Renal cortical epithelial cell (primary cell): ENCODE measurements around the gene UMODL1. TPM values are rescaled to one million over a fixed set of nuclear protein-coding genes. Genes with fewer than 3 reads are reported as not detected.
A peak's percentile ranks its signal among the peaks of the same experiment; 100 is the strongest.
"Not testable (repeated sequence)": the region's sequence is repeated elsewhere in the genome, so short reads cannot be mapped to it uniquely, and the experiment has no call there.

Experiments
- DNase-seq: peaks from one replicate; pipeline ENCODE4 v3.0.0-alpha.2; 2011; ENCODE audit warnings: low read depth
- total RNA-seq: library from RNA; depleted of rRNA; stranded (reverse); fragments of >200 nt; gene quantifications from 2 replicates; pipeline ENCODE4 v1.2.3, GENCODE V29; 2014

Gene UMODL1
- total RNA-seq, 1 donor from 2014 or later: not detected

GRCh38 chr21:42112857-42113256 is 41.7 kb downstream of the UMODL1 start:
- no peak for DNase-seq

DNA sequence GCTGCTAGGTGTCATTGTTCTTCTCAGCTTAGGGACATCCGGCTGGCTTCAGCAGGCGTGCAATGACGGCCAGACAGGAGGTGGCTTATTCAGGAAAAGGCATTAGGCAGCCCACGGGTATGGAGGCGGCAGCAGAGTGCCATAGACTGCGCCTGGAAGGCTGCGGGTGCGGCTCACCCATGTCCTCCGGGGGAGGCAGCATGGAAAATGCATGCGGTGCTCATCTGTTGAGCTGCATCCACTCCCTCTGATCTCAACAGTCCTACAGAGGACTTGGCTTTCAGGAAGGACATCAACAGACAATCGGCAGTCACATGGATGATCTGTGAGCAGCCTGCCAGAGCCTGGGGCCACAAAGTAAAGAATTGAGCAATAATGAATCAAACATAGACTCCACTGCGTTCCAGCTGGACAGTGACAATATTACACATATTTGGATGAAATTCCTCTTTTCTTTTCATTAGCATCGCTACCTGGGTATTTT is 42.9 kb downstream of the UMODL1 start:
- DNase-seq: no peak

DNA sequence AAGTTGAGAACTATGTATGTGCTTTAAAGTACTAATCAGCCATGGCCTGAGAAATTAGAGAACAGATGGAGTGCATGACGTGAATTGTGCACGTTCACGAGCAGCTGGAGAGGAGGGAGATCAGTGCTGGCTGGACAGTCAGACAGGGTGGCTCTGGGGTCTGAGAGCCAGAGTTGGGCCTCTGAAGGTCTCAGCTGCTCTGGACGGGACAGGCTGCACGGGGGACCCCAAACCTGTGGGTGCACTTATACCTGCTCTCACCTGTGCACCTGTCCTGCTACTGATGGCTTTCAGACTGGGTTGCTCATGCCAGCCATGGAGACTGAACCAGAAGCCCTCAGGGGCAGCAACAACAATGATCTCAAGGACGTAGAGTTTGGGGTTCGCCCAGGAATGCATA is 43.5 kb downstream of the UMODL1 start:
- DNase-seq: no peak

GRCh38 chr21:42115136-42115683 is 44.1 kb downstream of the UMODL1 start:
- DNase-seq: no peak

DNA sequence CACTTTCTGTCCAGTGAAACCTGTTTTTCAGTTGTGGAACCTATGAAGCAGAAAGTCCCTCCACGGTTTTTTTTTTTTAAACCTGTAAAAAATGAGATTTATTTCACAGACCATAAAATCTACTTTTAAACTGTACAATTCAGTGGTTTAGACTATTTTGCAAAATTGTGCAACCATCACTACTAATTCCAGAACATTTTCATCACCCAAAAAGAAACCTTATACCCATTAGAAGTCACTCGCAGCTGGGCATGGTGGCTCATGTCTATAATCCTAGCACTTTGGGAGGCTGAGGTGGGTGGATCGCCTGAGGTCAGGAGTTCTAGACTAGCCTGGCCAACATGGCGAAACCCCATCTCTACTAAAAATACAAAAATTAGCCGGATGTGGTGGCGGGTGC is 45.4 kb downstream of the UMODL1 start:
- not testable (repeated sequence) for DNase-seq

DNA sequence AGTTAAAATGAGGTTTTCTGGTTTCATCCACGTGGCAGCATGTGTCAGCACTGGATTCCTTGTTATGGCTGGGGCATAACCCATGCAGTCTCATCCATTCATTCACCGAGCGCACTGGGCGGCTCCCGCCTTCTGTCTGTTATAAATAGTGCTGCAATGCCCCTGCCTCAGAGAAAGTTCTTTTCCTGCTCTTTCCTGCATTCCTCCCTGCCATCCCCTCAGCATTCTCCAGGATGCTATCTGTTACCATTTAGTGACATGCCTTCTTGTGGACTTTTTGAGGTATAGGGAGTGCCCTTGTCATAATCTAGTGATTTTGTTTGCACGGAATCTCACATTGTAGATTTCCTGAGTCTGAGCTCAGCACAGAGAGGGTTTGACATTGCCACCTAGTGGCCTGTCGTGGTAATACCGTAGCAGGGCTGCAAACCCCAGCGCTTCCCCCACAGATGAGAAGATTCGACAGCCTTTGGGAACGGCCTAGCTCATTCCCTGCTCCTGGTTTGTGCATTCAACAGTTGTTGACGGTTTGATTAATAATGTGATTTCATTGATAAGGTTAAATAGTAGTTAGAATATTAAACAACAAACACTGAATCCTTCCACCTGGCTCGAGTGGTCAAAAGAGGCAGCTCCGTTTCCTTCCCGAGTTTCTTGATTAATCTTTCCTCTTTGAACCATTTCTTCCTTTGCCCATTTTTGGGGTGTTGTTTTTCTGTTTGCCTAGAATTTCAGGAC is 46.3 kb downstream of the UMODL1 start:
- DNase-seq: peak; percentile 61

GRCh38 chr21:42117967-42118780 is 47.1 kb downstream of the UMODL1 start:
- no peak for DNase-seq

DNA sequence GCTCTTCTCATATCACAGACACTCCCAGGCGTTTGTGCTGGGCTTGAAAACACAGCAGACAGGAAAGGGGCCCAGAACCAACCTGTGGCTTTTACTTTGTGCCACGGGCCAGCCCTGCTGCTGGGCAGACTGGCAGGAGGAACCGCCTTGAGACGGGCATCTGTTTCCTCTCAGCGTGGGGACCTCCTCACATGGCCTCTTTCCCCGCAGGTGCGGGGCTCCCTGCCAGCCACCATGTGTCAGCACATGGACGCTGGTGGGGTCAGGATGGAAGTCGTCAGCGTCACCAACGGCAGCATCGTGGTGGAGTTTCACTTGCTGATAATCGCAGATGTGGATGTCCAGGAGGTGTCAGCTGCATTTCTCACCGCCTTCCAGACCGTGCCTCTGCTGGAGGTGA is 47.8 kb downstream of the UMODL1 start:
- no peak for DNase-seq

GRCh38 chr21:42120101-42120902 is 49.2 kb downstream of the UMODL1 start:
- DNase-seq: peak; percentile 58

GRCh38 chr21:42120903-42121535 is 49.9 kb downstream of the UMODL1 start:
- no peak for DNase-seq

DNA sequence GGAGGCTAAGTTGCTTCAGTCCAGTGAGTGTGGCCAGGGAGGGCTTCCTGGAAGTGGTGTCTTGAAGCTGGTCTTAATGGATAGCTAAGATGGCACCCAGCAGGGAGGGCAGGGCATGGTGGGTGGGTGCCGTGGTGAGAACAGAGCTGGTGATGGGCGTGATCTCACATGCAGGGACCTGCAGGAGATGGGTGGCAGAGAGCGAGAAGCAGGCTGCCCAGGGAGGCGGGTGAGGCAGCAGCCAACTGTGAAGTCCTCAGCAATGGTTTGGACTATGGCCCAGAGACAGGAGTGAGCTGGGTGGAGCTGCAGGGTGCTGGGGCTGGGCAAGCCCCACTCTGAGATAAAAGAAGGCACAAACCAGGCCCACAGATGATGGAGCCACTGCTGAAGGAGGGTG is 50.7 kb downstream of the UMODL1 start:
- peak; percentile 7 for DNase-seq

DNA sequence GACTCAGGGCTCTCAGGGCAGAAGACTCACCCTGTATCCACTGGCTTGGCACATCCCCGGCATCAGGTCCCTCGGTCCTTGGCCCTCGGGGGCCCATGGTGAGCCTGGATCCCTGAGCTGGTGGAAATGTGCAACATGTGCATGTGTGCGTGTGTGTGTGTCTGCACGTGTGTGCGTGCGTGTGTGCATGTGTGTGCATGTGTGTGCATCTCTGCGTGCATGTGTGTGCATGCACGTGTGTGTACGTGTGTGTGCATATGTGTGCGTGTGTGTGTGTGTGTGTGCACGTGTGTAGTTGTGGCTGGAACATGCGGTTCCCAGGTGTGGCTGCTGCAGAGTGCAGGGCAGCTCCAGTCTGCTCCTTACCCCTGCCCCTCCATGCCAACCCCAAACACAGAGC is 51.3 kb downstream of the UMODL1 start:
- DNase-seq: no peak

- DNase-seq: no peak
Observed at GRCh38 chr21:42122808-42123207, 51.7 kb downstream of the UMODL1 start.

GRCh38 chr21:42123219-42123908 is 52.2 kb downstream of the UMODL1 start:
- DNase-seq: no peak

GRCh38 chr21:42124081-42124480 is 53.0 kb downstream of the UMODL1 start:
- no peak for DNase-seq

- no peak for DNase-seq
Observed at GRCh38 chr21:42124826-42125570, 53.9 kb downstream of the UMODL1 start.

DNA sequence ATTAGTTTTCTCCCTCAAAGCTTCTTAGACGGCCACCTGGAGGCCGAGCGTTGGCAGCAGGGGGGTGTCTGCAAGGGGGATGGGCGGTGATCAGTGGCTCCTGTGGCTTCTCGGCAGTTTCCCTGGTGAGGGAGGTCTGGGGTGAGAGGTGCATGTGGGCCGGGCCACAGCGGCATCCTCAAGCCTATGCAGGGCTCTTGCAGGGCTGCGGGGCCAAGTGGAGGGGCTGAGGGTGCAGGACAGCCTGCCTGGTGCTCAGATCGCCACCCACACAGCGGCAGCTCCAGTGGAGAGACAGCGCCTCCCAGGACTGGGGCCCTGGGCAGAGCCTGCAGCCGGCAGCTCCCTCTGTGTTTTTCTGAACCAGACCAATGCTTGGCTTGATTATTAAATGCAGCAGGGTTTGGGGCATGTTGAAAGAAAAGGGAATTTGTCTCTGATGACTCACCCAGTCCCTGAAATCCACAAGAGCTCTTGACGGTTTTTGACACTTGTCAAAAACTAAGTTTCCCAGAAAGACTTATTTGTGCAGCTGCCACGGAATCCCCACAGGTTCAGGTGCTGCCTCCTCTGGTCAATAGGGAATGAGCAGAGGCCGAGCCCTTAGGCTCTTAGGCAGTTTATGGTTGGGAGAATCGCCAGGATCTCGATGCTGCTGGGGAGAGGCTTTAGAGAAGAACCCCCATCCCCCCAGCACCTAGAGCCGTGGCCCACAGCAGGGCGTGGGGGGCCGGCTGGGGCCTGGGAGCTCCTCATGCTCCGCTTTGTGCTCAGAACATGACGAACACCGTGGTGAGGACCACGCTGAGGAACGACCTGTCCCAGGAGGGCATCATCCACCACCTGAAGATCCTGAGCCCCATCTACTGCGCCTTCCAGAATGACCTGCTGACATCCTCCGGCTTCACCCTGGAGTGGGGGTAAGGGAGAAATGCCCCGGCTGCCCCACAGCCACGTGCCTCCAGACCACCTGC is 54.7 kb downstream of the UMODL1 start:
- DNase-seq: peak; percentile 64
